NOMO-1 treated with dmso at 0.1 percent for 144 hours (cell line): ENCODE measurements around the gene TAF12.
"Not testable (repeated sequence)": the region's sequence is repeated elsewhere in the genome, so short reads cannot be mapped to it uniquely, and the experiment has no call there.

Experiments
- DNase-seq: peaks from one replicate; lab custom pipeline; 2025; ENCODE audit not compliant: unreplicated experiment; lab: John Stamatoyannopoulos, UW

The TAF12 gene, protein sequence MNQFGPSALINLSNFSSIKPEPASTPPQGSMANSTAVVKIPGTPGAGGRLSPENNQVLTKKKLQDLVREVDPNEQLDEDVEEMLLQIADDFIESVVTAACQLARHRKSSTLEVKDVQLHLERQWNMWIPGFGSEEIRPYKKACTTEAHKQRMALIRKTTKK

DNA sequence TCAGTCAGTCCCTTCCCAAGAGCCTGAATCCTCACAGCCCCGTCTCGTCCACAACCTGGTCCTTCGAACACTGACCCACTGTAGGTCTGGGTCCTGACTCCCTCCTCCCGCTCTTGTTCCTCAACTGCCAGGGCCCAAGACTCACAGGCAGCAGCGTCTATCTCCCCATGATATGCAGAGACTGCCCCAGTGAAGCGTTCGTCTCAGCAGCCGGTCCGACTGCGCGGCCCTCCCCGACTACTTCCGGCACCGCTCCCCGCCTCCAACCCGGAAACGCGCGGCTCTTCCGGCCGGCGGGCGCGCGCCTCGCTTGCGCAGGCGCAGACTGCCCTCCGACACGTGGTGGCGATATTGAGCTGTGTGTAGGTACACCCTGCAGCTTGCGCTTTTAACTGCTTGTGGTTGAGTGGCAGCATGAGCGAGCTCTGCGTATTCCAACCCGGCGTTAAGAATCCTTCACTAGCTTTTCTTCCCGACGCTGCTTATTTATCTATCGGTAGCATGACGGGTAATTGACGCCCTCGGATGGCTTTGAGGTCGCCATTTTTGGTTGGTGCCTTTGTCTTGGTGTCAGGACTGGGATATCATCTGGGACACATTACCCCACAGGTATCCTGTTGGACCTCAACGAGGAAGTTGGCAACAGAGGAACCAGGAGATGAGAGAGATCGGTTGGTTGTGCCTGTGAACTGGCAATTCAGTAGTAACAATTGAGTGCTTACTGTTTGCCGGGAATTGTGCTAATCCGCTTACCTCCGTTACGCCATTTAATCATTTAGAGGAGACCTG is at the start of gene TAF12:
Gene TAF12, minus strand, starts transcription at position 221 of the 789 bp plus-strand sequence. CDS start 20,986 bp downstream, outside the sequence.
- DNase-seq, result peak; percentile 94

DNA sequence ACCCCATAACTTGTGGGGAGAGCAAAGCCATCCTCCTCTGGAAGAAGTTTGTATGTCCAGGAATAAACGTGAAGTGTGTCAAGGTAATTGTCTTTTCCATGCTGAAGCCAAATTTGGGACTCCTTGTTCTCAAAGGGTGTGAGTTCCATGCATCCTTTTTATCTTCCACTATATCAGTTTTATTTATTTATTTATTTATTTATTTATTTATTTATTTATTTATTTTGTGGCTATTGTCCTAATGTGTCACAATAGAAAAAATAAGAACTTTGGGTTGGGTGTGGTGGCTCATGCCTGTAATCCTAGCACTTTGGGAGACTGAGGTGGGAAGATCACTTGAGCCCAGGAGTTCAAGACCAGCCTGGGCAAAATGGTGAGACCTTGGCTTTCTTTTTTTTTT is 48.8 kb upstream of the TAF12 start:
- not testable (repeated sequence) for DNase-seq

DNA sequence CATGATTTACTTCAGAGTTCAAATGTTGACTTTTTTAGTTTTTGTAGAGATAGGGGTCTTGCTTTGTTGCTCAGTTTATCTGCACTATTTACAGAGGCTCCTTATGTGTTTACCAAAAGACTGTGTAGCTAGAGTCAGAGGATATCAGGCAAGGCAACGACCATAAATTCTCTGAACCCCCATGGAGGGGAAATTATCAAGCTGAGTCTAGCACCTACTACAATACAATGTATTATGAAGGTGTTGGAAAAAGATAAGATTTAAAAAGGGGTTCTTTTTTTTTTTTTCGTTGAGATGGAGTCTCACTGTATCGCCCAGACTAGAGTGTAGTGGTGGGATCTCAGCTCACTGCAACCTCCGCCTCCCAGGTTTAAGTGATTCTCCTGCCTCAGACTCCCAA is 42.1 kb upstream of the TAF12 start:
- DNase-seq, result no peak

DNA sequence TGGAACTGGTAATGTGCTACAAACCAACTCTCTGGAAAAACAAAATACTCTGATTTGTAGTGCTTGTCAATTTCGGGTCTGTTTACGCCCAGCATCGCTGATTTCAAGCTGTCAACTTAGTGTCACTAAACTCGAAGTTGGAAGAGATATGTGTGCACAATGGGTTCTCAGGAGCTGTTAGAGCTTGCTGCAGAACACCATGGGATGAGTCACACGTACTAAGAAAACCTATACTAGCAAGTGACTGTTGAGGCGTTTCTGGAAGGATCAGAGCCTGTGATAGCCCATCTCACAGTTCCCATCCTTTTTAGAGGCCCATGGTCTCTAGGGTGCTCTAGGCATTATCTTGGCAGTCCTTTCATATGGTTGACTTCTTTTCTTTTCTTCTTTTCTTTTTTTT is 40.0 kb upstream of the TAF12 start:
- DNase-seq, result no peak

DNA sequence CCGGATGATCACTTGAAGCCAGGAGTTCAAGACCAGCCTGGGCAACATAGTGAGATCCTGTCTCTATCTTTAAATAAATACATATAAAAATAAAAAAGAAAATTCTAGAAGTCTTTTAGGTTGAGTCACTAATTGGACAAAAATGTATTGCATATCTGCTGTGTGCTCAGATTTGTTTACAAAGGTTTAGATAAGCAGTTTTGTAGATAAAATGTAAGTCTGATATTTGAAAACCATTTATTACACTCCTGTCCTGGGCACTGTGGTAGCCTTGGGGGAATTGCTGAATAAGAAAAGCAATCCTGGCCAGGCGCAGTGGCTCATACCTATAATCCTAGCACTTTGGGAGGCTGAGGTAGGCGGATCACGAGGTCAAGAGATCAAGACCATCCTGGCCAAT is 37.3 kb upstream of the TAF12 start:
- DNase-seq, result no peak

DNA sequence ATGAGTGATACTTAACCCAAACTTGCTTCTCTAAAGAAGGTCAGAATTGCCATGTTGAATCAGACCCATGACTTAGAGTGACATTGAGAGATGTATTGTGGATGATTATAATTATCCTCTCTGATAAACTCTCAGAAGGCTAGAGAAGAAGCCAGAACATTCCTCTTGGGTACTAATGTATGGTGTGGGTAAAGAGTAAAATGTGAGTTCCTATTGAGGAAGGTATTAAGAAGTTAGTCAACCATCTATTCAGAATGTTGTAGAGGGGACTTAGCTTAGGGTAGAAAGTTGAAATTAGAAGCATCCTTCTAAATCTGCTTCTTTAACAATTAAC is 33.0 kb upstream of the TAF12 start:
- DNase-seq, result no peak

DNA sequence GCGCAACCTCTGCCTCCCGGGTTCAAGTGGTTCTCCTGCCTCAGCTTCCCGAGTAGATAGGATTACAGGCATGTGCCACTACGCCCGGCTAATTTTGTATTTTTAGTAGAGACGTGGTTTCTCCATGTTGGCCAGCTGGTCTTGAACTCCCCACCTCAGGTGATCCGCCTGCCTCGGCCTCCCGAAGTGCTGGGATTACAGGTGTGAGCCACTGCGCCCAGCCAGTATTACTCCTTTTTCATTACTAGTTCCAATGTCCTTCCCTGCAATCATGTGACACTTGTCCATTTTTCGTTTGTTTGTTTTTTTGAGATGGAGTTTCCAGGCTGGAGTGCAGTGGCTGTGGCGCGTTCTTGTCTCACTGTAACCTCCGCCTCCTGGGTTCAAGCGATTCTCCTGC is 30.1 kb upstream of the TAF12 start:
- DNase-seq, result not testable (repeated sequence)

DNA sequence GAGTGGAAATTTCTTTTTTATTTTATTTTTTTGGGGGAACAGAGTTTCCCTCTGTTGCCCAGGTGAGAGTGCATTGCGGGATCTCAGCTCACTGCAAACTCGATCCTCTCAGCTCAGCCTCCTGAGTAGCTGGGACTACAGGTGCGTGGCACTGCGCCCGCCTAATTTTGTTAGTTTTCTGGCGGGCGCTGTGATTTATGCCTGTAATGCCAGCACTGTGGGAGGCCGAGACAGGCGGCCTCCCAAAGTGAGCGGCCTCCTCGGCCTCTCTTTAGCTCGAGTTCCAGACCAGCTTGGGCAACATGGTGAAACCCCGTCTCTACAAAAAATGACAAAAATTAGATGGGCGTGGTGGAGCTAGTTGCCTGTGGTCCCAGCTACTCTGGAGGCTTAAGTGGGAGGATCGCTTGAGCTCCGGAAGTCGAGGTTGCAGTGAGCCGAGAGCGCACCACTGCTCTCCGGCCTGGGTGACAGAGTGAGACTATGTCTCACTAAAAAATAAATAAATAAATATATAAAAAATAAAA is 28.4 kb upstream of the TAF12 start:
- no peak for DNase-seq

DNA sequence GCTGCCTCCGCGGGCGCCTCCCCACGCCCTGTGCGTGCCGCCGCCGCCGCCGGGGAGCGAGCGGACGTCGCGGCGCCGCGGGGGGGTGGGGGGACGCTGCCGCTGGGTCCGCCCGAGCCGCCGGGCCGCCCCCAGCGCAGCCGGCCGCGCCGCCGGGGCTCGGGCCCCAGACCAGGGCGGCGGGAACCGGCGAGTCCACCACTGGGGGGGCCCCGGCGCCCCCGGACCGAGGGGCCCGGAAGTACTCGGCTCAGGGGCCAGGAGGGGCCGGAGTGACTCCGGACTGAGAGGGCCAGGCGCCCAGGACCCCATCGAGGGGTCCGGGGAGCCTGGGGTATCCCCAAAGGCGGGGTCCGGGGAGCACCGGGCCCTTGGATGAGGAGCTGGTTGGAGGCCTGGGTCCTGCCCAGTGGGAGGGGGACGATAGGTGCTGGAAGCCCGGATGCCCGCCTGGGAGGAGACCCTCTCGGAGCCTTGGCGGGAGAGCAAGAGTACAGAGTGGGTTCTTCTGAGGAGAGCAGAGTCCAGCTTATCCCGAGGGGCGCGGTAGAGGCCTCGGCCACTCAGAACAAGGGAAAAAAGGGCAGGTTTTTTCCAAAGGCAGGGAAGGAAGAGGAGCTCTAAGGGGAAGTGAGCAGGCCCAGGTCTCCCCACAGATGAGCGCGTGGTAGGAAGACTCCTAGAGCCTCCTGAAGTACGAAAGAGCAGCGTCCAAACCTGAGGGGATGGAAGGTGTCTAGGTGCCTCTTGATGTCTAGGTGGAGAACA is 26.3 kb upstream of the TAF12 start:
- DNase-seq, result peak; percentile 46

DNA sequence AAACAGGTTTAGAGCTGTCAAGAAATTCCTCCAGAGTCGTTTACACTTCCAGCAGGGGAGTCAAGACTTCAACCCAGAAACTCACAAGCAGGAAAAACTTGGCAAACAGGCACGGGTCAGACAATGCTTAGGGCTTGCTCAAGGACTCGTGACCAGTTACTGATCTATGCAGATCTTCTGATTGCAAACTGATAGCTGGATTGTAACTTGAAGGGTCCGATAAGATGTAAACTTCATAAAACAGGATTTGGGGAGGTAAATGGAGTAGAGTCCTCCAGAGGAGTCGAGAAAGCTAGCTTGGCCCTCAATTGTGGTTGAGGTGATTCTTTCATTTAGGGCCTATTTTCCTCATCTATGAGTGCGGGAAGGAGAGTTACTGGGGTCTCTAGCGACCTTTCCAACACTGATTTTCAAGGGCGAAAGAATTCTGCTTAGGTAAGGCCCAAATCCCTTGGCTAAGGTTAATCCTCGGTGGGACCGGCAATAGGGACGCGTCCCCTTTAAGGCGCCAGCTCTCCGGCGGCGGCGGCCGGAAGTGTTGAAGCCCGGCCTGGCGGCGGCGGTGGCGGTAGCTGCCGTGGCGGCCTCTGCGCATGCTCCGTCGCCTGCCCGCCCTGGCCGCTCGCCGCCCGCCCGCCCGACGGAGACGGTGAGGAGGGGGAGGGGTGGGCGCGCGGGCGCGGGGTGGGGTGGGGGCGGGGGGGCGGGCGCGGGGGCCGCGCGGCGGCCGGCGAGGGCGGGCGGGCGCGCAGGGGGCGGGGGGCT is 25.5 kb upstream of the TAF12 start, which contains the start of gene GMEB1:
Gene GMEB1, plus strand, starts transcription at position 594 of the 765 bp plus-strand sequence. CDS start 14,829 bp downstream, outside the sequence.
- peak; percentile 83 for DNase-seq

DNA sequence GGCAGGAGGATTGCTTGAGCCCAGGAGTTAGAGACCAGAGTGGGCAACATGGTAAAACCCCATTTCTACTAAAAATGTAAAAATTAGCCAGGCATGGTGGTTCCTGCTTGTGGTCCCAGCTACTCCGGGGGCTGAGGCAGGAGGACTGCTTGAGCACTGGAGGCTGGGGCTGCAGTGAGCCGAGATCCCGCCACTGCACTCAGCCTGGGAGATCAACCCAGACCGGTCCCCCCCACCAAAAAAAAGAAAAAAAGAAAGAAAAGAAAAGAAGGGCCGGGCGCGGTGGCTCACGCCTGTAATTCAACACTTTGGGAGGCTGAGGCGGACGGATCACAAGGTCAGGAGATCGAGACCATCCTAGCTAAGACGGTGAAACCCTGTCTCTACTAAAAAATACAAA is 23.9 kb upstream of the TAF12 start:
- no peak for DNase-seq

DNA sequence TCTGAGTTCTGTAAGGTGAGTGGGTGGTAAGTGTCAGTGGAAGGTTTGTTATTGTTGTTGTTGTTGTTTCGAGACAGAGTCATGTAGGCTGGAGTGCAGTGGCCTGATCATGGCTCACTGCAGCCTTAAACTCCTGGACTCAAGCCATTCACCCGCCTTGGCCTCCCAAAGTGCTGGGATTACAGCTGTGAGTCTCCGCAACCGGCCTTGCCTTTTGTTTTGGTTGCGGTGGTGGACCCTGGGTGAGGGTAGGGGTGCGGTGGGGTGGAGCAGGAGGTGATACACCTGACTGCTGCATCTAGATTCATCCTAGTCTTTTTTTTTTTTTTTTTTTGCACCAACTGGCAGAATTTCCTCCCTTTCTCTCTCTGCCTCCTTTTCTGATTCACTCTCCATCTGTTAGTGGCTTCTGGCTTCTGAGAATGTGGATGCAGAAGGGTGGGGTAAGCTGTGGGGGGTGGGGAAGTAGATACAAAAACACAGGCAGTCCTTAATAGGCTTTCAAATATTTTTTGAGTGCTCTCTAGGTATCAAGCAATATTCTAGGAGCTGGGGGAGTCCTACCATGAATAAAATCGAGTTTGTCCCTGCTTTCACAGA is 21.1 kb upstream of the TAF12 start:
- DNase-seq, result no peak

DNA sequence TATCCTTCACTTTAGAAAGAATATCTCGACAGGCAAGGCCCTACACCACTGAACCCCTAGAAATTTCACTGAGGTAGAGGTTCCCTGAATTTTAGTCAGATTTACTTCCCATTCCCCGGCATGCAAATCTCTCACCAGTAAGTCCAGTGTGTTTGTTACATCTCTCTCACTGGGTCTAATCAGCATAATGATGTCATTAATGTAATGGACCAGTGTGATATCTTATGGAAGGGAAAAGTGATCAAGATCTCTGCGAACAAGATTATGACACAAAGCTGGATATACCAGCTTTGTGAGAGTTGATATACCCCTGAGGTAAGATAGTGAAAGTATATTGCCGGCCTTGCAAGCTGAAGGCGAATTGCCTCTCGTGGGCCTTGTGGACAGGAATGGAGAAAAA is 13.5 kb upstream of the TAF12 start:
- no peak for DNase-seq

DNA sequence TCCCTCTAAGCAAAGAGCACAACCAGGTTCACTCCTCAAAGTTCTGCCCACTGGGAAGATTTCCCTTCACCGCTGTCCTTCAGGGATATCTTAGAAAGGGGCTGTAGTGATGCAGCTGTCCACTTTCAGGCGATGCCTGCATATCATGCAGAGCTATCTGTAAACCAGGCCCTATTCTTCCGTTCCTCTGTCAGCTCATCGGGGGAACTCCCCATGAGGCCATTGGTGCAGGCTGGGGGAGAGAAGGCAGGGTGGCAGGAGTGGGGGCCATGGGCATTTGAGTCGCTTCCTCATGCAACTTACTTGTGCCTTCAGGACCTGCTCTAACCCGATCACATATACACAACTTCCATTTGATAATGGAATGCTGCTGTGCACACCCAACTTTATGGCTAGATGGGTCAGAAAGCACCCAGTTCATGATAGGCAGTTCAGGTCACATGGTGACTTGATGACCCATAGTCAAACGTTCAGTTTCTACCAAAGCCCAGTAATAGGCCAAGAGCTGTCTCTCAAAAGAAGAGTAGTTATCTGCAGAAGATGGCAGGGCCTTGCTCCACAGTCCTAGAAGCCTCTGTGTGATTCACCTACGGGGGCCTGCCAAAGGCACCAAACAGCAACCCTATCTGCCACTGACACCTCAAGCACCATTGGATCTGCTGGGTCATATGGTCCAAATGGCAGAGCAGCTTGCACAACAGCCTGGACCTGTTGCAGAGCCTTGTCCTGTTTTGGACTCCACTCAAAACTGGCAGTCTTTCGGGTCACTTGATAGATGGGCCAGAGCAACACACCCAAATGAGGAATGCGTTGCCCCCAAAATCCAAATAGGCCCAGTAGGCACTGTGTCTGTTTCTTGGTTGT is 12.8 kb upstream of the TAF12 start:
- not testable (repeated sequence) for DNase-seq

DNA sequence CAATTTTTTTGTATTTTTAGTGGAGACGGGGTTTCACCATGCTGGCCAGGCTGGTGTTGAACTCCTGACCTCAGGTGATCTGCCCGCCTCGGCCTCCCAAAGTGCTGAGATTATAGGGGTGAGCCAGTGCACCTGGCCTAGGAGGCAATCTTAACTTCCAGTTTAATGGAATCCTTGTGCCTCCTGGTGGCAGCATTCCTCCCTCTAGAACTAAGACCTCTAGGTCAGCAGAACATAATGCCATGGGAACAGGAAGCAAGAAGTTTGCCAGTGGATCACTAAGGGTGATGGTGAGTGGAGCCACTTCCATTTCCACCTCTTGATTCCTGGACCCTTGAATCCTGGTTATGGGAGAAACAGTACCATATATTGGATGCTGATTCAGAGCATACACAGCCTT is 11.0 kb upstream of the TAF12 start:
- not testable (repeated sequence) for DNase-seq

DNA sequence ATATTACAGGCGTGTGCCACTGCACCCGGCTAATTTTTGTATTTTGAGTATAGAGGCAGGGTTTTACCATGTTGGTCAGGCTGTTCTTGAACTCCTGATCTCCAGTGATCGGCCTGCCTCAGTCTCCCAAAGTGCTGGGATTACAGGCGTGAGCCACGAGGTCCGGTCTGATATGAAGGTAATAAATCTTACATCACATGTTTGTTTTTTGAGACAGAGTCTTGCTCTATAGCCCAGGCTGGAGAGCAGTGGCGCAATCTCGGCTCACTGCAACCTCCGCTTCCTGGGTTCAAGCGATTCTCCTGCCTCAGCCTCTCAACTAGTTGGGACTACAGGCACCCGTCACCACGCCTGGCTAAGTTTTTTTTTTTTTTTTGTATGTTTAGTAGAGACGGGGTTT is 10.2 kb upstream of the TAF12 start:
- not testable (repeated sequence) for DNase-seq

DNA sequence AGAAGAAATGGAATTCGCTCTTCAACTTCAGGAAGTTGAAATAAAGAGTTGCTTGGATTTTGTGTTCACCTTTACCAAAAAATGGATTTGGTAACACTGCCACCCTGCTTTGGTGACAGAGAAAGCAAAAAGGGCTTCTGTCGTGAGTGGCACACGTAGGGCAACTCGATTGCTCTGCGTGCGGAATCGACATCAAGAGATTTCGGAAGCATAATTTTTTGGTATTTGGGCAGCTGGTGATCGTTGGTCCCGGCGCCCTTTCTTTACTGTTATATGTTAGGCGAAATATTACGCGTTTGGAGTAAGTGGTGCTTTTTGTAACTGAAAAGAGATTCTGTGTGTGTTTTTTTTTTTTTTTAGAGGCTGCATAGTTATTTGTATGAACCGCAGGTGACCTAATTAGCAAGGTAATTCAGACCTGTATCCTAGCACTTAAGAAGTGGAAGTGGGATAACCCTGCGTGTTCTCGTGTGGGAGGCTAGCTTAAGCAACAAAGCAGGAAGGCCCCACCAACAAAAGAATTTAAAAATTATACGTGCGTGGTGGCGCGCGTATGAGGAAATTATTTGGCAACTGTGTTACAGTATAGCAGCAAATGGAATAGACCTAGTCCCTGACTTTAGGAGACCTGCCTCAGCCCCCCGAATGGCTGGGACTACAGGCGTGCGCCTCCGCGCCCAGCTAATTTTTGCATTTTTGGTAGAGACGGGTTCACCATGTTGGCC is 5.8 kb upstream of the TAF12 start, which contains the start of gene RNU11:
Gene RNU11, plus strand, starts transcription at position 127 of the 725 bp plus-strand sequence.
- DNase-seq, result peak; percentile 93

DNA sequence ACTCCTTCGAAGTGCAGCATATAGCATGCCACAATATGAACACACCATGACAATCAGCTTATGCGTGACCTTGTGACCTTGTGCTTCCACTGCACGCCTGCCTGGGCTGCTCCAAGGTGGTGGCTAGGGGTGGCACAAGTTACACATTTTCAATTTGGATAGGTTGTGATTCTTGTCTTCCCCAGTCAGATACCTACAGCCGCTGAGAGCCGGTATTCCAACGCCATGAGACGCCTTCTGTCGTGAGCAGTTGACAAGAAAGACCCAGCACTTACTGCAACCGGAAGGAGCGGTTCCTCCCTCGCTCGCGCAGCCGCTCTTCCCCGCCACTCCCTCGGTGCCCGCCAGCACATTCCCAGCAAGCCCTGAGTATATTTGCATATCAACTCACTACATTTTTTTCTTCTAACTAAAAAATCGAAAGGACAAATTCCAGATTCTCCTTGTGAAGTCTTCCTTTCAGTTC is 5.2 kb upstream of the TAF12 start:
- DNase-seq, result peak; percentile 88

DNA sequence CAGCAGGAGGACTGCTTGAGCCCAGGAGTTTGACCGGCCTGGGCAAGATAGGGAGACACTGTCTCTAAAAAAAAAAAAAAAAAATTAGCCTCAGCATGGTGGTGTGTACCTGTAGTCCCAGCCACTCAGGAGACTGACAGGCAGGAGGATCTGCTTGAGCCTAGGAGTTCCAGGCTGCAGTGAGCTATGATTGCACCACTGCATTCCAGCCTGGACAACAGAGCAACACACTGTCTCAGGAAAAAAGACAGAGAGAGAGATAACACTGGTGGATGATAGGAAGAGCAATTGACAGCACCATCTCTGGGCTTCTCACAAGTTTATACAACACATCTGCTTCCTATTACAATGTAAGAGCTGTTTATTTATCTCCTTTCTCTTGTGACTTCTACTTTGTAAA is 3.2 kb upstream of the TAF12 start:
- DNase-seq, result no peak
